Uterus (tissue), 4 donors: Measurements from ENCODE around the gene RRAS. TPM values are rescaled to one million over a fixed set of nuclear protein-coding genes. Genes with fewer than 3 reads are reported as not detected.

Source experiments
- DNase-seq, 2 donors: peaks; one replicate each; pipeline ENCODE4 v3.0.0-alpha.2; 2019 to 2020
- H3K27ac ChIP-seq, 2 donors: fragments of 200-600 bp; sonication (generic); 1 replicate in 1 of 2; 2 replicates in 1 of 2; pipeline ENCODE4 v1.5.1; 2016 to 2018
- H3K27me3 ChIP-seq, 2 donors: fragments of 200-600 bp; sonication (generic); one replicate each; pipeline ENCODE4 v1.5.1; 2018 to 2019; ENCODE audit warnings: control low read depth in 1 of 2
- H3K36me3 ChIP-seq, 2 donors: fragments of 200-600 bp; sonication (generic); one replicate each; pipeline ENCODE4 v1.5.1; 2019; ENCODE audit warnings: control low read depth in 1 of 2
- H3K4me1 ChIP-seq, 2 donors: fragments of 200-600 bp; sonication (generic); one replicate each; pipeline ENCODE4 v1.5.1; 2018 to 2019; ENCODE audit warnings: control low read depth in 1 of 2
- H3K4me3 ChIP-seq, 2 donors: fragments of 200-600 bp; sonication (generic); 1 replicate in 1 of 2; 2 replicates in 1 of 2; pipeline ENCODE4 v1.5.1; 2018 to 2019; ENCODE audit warnings: mild to moderate bottlenecking in 1 of 2
- H3K9me3 ChIP-seq, 2 donors: fragments of 200-600 bp; sonication (generic); one replicate each; pipeline ENCODE4 v1.5.1; 2019; ENCODE audit warnings: control low read depth in 1 of 2
- CTCF ChIP-seq, 4 experiments: fragments of 200-600 bp in 2 of 4; fragments of 450-650 bp in 2 of 4; sonication (generic) in 2 of 4; IDR thresholded peaks; one replicate each; pipeline ENCODE4 v1.5.1; 2016 to 2019; ENCODE audit warnings: antibody characterized with exemption in 4 of 4, mild to moderate bottlenecking in 2 of 4, moderate library complexity in 1 of 4
- POLR2A ChIP-seq, 2 donors: fragments of 450-650 bp; IDR thresholded peaks; one replicate each; pipeline ENCODE4 v1.6.1; 2016; ENCODE audit warnings: antibody characterized with exemption in 2 of 2, mild to moderate bottlenecking in 1 of 2, moderate library complexity in 1 of 2
- intact Hi-C: fragments of 100-400 bp; cut with DNase I; formaldehyde crosslinking; loops from one replicate; pipeline ENCODE4 v1.15.1; 2023; ENCODE audit warnings: low total_unique reads
- total RNA-seq, 4 donors: library from RNA; depleted of rRNA in 3 of 4; stranded (reverse); fragments of >200 nt in 3 of 4; gene quantifications; one replicate each; pipeline versions ENCODE4 v1.1.0 to v1.2.4, GENCODE V29; 2014 to 2023
- donor health status: DM: yes; HTN: yes; CAD: no.

Gene RRAS
- total RNA-seq, 4 donors from 2014 or later = 17.1 to 106 (median 47.7) TPM

GRCh38 chr19:49665351-49666119 lies 25.6 kb upstream of the RRAS start, which contains the start of the genes BCL2L12 and IRF3:
TSS of gene BCL2L12 (plus strand) at chr19:49665933. CDS start at chr19:49666693, 760 bp downstream.
TSS of gene IRF3 (minus strand) at chr19:49665857. CDS start at chr19:49664838, 1,019 bp downstream.
- peak; percentile 98 to 99 for DNase-seq
- Histone ChIP-seq H3K4me1 (peaks cover 0 to 6% of the 10 kb centered on the region in 2 donors), H3K4me3 (peak within 1 kb of the TSS; percentile 61 to 77), H3K27ac (peak within 1 kb of the TSS; percentile 87), H3K36me3 (no peaks in the 10 kb centered on the region), H3K9me3 (no peaks in the 10 kb centered on the region), H3K27me3 (no peaks in the 10 kb centered on the region)
- TF ChIP-seq POLR2A (IDR thresholded peaks at IDR 0.05) (peak; percentile 69 to 73), CTCF (IDR thresholded peaks at IDR 0.05) (peak in 2 of 4 experiments; percentile 14 to 31)
- intact Hi-C loops = no loop called here

GRCh38 chr19:49665036-49665350 lies 25.1 kb upstream of the RRAS start:
- Histone ChIP-seq H3K4me3 (peak overlapping the region; percentile 61 to 77), H3K27me3 (no peaks in the 10 kb centered on the region), H3K9me3 (no peaks in the 10 kb centered on the region), H3K27ac (peak overlapping the region; percentile 87), H3K4me1 (peaks cover 0 to 6% of the 10 kb centered on the region in 2 donors), H3K36me3 (no peaks in the 10 kb centered on the region)
- intact Hi-C loops = no loop called here
- TF ChIP-seq CTCF (IDR thresholded peaks at IDR 0.05) = no peak
- no peak for TF ChIP-seq POLR2A (IDR thresholded peaks at IDR 0.05)
- no peak for DNase-seq

GRCh38 chr19:49664171-49665035 lies 24.5 kb upstream of the RRAS start:
- Histone ChIP-seq H3K27ac (peak overlapping the region; percentile 87), H3K4me1 (peaks cover 0 to 6% of the 10 kb centered on the region in 2 donors), H3K36me3 (no peaks in the 10 kb centered on the region), H3K9me3 (no peaks in the 10 kb centered on the region), H3K4me3 (peak overlapping the region; percentile 61 to 77), H3K27me3 (no peaks in the 10 kb centered on the region)
- DNase-seq = peak; percentile 89 to 90
- intact Hi-C loops = no loop called here
- peak; percentile 8 to 59 (median 39) for TF ChIP-seq CTCF (IDR thresholded peaks at IDR 0.05)
- TF ChIP-seq POLR2A (IDR thresholded peaks at IDR 0.05) = peak; percentile 53 to 54

GRCh38 chr19:49663224-49663623 lies 23.3 kb upstream of the RRAS start:
- intact Hi-C loops = no loop called here
- Histone ChIP-seq H3K9me3 (no peaks in the 10 kb centered on the region), H3K27me3 (no peaks in the 10 kb centered on the region), H3K4me1 (peaks cover 0 to 6% of the 10 kb centered on the region in 2 donors), H3K4me3 (no peak overlapping the region), H3K27ac (no peak overlapping the region), H3K36me3 (no peaks in the 10 kb centered on the region)
- TF ChIP-seq POLR2A (IDR thresholded peaks at IDR 0.05) (no peak), CTCF (IDR thresholded peaks at IDR 0.05) (no peak)
- DNase-seq = no peak
